Stimulated activated CD8-positive, alpha-beta memory T cell treated with anti-CD3 and anti-CD28 coated beads, Interleukin-7, amount 100 ng/mL, for 1 hour (primary cell): ENCODE data around the gene TRIM43.
"Not testable (repeated sequence)": the region's sequence is repeated elsewhere in the genome, so short reads cannot be mapped to it uniquely, and the experiment has no call there.

Experiments used
- DNase-seq, 2 donors: peaks; one replicate each; pipeline ENCODE4 v3.0.0-alpha.2; 2020; ENCODE audit warnings: low read depth in 2 of 2

Gene TRIM43

GRCh38 chr2:95641289-95641575, 49.4 kb downstream of the TRIM43 start:
- not testable (repeated sequence) for DNase-seq

DNA sequence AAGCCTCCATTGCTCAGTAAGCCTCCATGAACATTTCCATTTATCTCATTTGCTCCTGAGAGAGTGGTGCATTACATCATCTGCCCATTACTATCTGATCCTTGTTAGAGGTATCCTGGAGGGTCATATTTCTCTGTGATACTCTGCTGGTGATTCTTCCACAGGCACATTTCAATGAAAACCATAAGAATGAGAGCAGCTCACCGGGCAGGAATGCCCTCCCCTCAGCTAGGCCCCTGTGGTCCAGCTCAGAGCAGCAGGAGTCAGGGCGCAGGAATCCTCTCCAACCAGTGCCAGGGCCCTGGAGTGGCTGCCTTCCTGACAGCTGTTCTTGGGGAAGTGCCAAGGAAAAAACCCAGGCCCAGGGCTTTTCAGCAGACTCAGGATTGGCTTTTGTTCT, 50.0 kb downstream of the TRIM43 start:
- DNase-seq: not testable (repeated sequence)

DNA sequence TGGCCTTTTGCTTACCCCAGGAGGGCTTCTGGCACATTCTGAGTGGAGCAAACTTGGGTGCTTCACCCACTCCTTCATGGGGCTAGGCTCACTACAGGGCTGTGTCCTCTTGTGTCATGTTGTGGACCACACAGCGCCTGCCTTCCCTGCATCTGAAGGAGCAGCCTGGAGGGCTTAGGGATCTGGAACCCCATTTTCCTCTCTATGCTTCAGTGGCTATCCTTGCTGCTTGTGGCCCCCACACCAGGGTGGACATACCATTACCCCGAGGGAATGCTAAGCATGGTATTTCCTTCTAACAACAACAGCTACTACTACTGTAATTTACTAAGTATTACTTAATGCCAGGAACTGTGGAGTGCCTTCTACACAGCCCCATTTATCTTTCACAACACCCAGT, 50.6 kb downstream of the TRIM43 start:
- not testable (repeated sequence) for DNase-seq

GRCh38 chr2:95642951-95643350, 51.1 kb downstream of the TRIM43 start:
- not testable (repeated sequence) for DNase-seq

- DNase-seq: not testable (repeated sequence)
These were observed 53.5 kb downstream of the TRIM43 start for GRCh38 chr2:95645312-95645711.

GRCh38 chr2:95646274-95646994, 54.6 kb downstream of the TRIM43 start:
- DNase-seq: not testable (repeated sequence)

- DNase-seq: not testable (repeated sequence)
These were observed 57.2 kb downstream of the TRIM43 start for GRCh38 chr2:95648894-95649544.
